GM12878 (cell line): ENCODE results near the gene WDR11. TPM values are rescaled to one million over a fixed set of nuclear protein-coding genes. Genes with fewer than 3 reads are reported as not detected.

Source experiments
- ATAC-seq: fragments of 200-7000 bp; cut with Tn5 transposase; 3 replicates; pipeline ENCODE4 v1.9.1; 2020; ENCODE audit warnings: mild to moderate bottlenecking, moderate library complexity
- BruUV-seq: library from RNA; stranded (reverse); fragments of 400-500 nt; replicated peaks from 2 replicates; lab custom pipeline; 2021; lab: Mats Ljungman, UMichigan
- CTCF ChIA-PET: fragments of 300-600 bp; sonication (Branson Sonifier 250); formaldehyde crosslinking; extraction: SDS; loops from one replicate; lab custom pipeline; 2021; ENCODE audit warnings: inconsistent platforms; lab: Yijun Ruan, JAX
- POLR2A ChIA-PET: fragments of 350-600 bp; formaldehyde crosslinking; extraction: SDS; loops from one replicate; lab custom pipeline; 2021; ENCODE audit warnings: inconsistent platforms; lab: Charles Lee
- RAD21 ChIA-PET: fragments of 300-600 bp; sonication (Branson Sonifier 250); formaldehyde crosslinking; loops from one replicate; lab custom pipeline; 2023; ENCODE audit warnings: antibody characterized with exemption; ENCODE audit not compliant: unreplicated experiment; lab: Charles Lee
- SMC1A ChIA-PET: fragments of 300-600 bp; sonication (Branson Sonifier 250); formaldehyde crosslinking; loops from one replicate; lab custom pipeline; 2023; ENCODE audit not compliant: unreplicated experiment, uncharacterized antibody; lab: Charles Lee
- DNase-seq: peaks from one replicate; pipeline ENCODE4 v3.0.0-alpha.2; 2011; ENCODE audit warnings: low read depth, low spot score
- FAIRE-seq: peaks from 3 replicates; lab custom pipeline; 2011; peaks lifted over from hg19 to GRCh38; lab: Jason Lieb, UNC
- H2AFZ ChIP-seq: 2 replicates; pipeline ENCODE4 v1.6.0; 2011; ENCODE audit warnings: low read depth, low read length, control low read depth; ENCODE audit not compliant: control insufficient read depth
- H3K27ac ChIP-seq: 2 replicates; pipeline ENCODE4 v1.5.1; 2011; ENCODE audit warnings: control low read depth; ENCODE audit not compliant: control insufficient read depth, insufficient read depth
- H3K27me3 ChIP-seq, 2 experiments: replicated peaks in 1 of 2; 2 replicates each; pipeline versions ENCODE4 v1.6.0 to v1.6.1; 2011; ENCODE audit warnings: low read length in 1 of 2; ENCODE audit not compliant: control insufficient read depth in 2 of 2, insufficient read depth in 2 of 2
- H3K36me3 ChIP-seq, 2 experiments: 2 replicates each; pipeline ENCODE4 v1.5.1; 2011; ENCODE audit warnings: low read length in 1 of 2; ENCODE audit not compliant: control insufficient read depth in 2 of 2, insufficient read depth in 2 of 2
- H3K4me1 ChIP-seq: 2 replicates; pipeline ENCODE4 v1.6.1; 2011; ENCODE audit warnings: mild to moderate bottlenecking, low read length, moderate library complexity, mixed read lengths; ENCODE audit not compliant: control insufficient read depth, insufficient read depth
- H3K4me2 ChIP-seq: 2 replicates; pipeline ENCODE4 v1.6.0; 2011; ENCODE audit warnings: control low read depth; ENCODE audit not compliant: control insufficient read depth, insufficient read depth
- H3K4me3 ChIP-seq: fragments of 200-600 bp; sonication (generic); 2 replicates; pipeline ENCODE4 v1.5.1; 2016
- H3K79me2 ChIP-seq: 2 replicates; pipeline ENCODE4 v1.6.0; 2011; ENCODE audit warnings: low read length; ENCODE audit not compliant: control insufficient read depth, insufficient read depth
- H3K9ac ChIP-seq: 2 replicates; pipeline ENCODE4 v1.8.0; 2011; ENCODE audit warnings: low read length, control low read depth, mixed read lengths; ENCODE audit not compliant: control insufficient read depth, insufficient read depth
- H3K9me3 ChIP-seq: replicated peaks from 3 replicates; pipeline ENCODE4 v1.5.1; 2011; ENCODE audit warnings: mild to moderate bottlenecking, low read length; ENCODE audit not compliant: control insufficient read depth, insufficient read depth
- H4K20me1 ChIP-seq: 2 replicates; pipeline ENCODE4 v1.6.0; 2011; ENCODE audit not compliant: control insufficient read depth, insufficient read depth
- BMI1 ChIP-seq: fragments of 450-650 bp; IDR thresholded peaks from 2 replicates; pipeline ENCODE4 v1.6.1; 2016; ENCODE audit warnings: mild to moderate bottlenecking, moderate library complexity, borderline replicate concordance
- EGR1 ChIP-seq, 2 experiments: IDR thresholded peaks; 1 replicate in 1 of 2; 2 replicates in 1 of 2; pipeline ENCODE4 v1.6.1; 2011 to 2012; ENCODE audit warnings: low read depth in 2 of 2, low read length in 2 of 2, borderline replicate concordance in 1 of 2, mild to moderate bottlenecking in 1 of 2, moderate library complexity in 1 of 2
- HDAC2 ChIP-seq: fragments of 200-600 bp; sonication (generic); IDR thresholded peaks from 2 replicates; pipeline ENCODE4 v1.6.1; 2017
- IKZF1 ChIP-seq: fragments of 450-650 bp; conservative IDR thresholded peaks from 2 replicates; pipeline ENCODE4 v1.6.1; 2017; ENCODE audit warnings: antibody characterized with exemption, mild to moderate bottlenecking
- IRF3 ChIP-seq: fragments of 450-650 bp; IDR thresholded peaks from 2 replicates; pipeline ENCODE4 v1.6.1; 2014; ENCODE audit warnings: mild to moderate bottlenecking
- MTA3 ChIP-seq: IDR thresholded peaks from 2 replicates; pipeline ENCODE4 v1.6.1; 2012; ENCODE audit warnings: low read length, inconsistent platforms, borderline replicate concordance
- NFIC ChIP-seq: IDR thresholded peaks from 2 replicates; pipeline ENCODE4 v1.6.1; 2012; ENCODE audit warnings: low read depth, mild to moderate bottlenecking, inconsistent platforms, low read length, moderate library complexity
- SIN3A ChIP-seq: IDR thresholded peaks from 2 replicates; pipeline ENCODE4 v1.6.1; 2012; ENCODE audit warnings: low read depth, low read length, improper control_type of control experiment
- SMC3 ChIP-seq: IDR thresholded peaks from 2 replicates; pipeline ENCODE4 v1.6.1; 2011; ENCODE audit warnings: low read length, improper control_type of control experiment, borderline replicate concordance
- TBL1XR1 ChIP-seq: IDR thresholded peaks from 2 replicates; pipeline ENCODE4 v1.6.1; 2012; ENCODE audit warnings: low read depth, low read length, improper control_type of control experiment
- ZBTB11 ChIP-seq: fragments of 450-650 bp; formaldehyde crosslinking; IDR thresholded peaks from 2 replicates; pipeline ENCODE4 v1.5.0; 2022; ENCODE audit warnings: mild to moderate bottlenecking, missing genetic modification characterization
- ZNF384 ChIP-seq: IDR thresholded peaks from 2 replicates; pipeline ENCODE4 v1.6.1; 2012; ENCODE audit warnings: low read depth, mild to moderate bottlenecking, low read length, improper control_type of control experiment, borderline replicate concordance
- WGBS: methylation state at CpG from one replicate; pipeline ENCODE4 v1.1.6; 2016; ENCODE audit warnings: low lambda C conversion rate; ENCODE audit not compliant: insufficient replicate concordance, insufficient coverage; ENCODE audit errors: missing lambda C conversion rate; 5-methylcytosine and 5-hydroxymethylcytosine counted together
- in situ Hi-C: fragments of 300-500 bp; cut with MboI; formaldehyde crosslinking; loops from 9 replicates; pipeline ENCODE4 v1.14.3; 2018; ENCODE audit warnings: mixed read lengths
- intact Hi-C: fragments of 100-400 bp; cut with micrococcal nuclease; formaldehyde crosslinking; loops from one replicate; pipeline ENCODE4 v1.14.2; 2022; ENCODE audit not compliant: unreplicated experiment
- polyA plus RNA-seq, 11 experiments: library from polyadenylated mRNA; depleted of rRNA in 4 of 11; unstranded in 6 of 11; stranded (reverse) in 5 of 11; fragments of >200 nt; fragmentation: Nextera tagmentation in 4 of 11; fragmentation: Illumina TruSeq in 1 of 11; extraction: Ambion mirVana in 4 of 11; extraction: Trizol in 1 of 11; gene quantifications; 1 replicate in 1 of 11; 2 replicates in 10 of 11; pipeline versions ENCODE4 v1.2.1 to v1.2.3, GENCODE V29; 2011 to 2016; ENCODE audit warnings: inconsistent platforms in 2 of 11, missing spikeins in 2 of 11, low read depth in 1 of 11
- total RNA-seq, 4 experiments: library from RNA; depleted of rRNA in 3 of 4; stranded (reverse); fragments of >200 nt in 3 of 4; fragmentation: Illumina TruSeq in 1 of 4; extraction: Trizol in 1 of 4; gene quantifications; 2 replicates each; pipeline versions ENCODE4 v1.2.1 to v1.2.3, GENCODE V29; 2013 to 2021
- TF ChIP-seq, protein P1 (sequence below): fragments of 450-650 bp; IDR thresholded peaks from 2 replicates; pipeline ENCODE4 v1.6.1; 2017; ENCODE audit warnings: antibody characterized with exemption, mild to moderate bottlenecking, moderate library complexity

The WDR11 gene
- total and polyA plus RNA-seq, 10 of the 15 experiments (the other 5 are each of a cell fraction or from before 2014, with no cell fraction given) = 21.3 to 132 (median 42.6) TPM

DNA sequence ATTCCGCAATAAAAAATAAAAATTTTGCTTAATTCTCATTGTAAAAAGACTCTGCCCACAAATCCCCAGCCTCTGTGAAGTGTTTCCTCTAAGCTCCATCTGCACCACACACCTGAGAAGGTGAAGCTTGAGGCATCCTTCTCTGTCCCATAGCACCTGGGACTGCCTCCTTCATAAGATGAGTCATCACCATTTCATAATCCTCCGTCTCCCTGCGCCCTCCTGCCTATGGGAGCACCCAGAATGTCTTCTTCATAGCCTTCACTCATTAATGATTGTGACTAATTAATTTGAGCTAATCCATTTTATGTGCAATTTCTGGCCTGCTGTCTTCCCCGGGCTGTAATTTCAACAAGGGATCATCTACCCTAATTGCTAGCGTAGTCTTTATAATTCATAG is 90.3 kb downstream of the WDR11 start (continued):
- TF ChIP-seq TBL1XR1 (no peak), BMI1 (no peak)
- TF ChIP-seq, protein P1, sequence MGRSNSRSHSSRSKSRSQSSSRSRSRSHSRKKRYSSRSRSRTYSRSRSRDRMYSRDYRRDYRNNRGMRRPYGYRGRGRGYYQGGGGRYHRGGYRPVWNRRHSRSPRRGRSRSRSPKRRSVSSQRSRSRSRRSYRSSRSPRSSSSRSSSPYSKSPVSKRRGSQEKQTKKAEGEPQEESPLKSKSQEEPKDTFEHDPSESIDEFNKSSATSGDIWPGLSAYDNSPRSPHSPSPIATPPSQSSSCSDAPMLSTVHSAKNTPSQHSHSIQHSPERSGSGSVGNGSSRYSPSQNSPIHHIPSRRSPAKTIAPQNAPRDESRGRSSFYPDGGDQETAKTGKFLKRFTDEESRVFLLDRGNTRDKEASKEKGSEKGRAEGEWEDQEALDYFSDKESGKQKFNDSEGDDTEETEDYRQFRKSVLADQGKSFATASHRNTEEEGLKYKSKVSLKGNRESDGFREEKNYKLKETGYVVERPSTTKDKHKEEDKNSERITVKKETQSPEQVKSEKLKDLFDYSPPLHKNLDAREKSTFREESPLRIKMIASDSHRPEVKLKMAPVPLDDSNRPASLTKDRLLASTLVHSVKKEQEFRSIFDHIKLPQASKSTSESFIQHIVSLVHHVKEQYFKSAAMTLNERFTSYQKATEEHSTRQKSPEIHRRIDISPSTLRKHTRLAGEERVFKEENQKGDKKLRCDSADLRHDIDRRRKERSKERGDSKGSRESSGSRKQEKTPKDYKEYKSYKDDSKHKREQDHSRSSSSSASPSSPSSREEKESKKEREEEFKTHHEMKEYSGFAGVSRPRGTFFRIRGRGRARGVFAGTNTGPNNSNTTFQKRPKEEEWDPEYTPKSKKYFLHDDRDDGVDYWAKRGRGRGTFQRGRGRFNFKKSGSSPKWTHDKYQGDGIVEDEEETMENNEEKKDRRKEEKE = no peak

DNA sequence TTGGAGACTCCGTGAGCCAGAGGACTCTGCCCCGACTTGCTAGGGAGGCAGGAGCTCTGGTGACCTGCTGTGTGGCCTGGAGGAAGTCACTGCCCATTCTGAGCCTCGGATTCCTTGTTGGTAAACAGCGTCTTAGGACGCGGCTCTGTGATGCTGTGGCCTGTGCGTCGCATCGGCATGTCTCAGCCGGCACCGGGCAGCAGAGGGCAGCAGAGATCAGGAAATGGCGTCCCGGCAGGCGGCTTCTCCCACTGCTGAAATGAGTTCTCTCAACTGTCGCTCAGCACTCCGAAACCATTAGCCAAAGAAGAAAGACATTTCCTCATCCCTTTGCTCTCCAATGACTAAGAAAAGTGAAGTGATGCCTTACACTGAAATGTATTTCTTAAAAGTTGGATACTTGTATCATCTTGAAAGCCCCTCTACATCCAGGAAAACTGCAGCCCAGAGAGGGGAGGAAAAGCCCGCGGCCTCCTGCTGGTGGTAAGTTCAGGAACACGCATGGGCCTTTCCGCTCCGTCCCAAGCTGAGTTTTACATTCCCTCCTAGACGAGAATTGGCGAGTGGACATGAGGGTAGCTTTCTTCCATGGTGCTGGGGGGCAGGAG is 91.7 kb downstream of the WDR11 start:
- FAIRE-seq = peak; percentile 90
- Histone ChIP-seq H3K4me1 (no peaks in the 10 kb centered on the region), H3K79me2 (no peaks in the 10 kb centered on the region), H3K9me3 (no peaks in the 10 kb centered on the region), H3K4me3 (no peak overlapping the region), H3K36me3 (no peaks in the 10 kb centered on the region), H2AFZ (peak overlapping the region; percentile 77), H3K4me2 (0 out of 2 replicates have a peak overlapping the region, but pooled peaks have one; percentile 60), H3K9ac (no peak overlapping the region), H3K27me3 (no peaks in the 10 kb centered on the region; a peak in 2 of 4 replicates), H4K20me1 (no peaks in the 10 kb centered on the region), H3K27ac (no peak overlapping the region)
- intact Hi-C loops = loop anchor here (1.0 to 2.0 kb wide), 4 partner anchors 666 to 957 kb away; no protein-coding TSS in a partner anchor
- POLR2A ChIA-PET = no interaction called here
- 16% methylated on average over 23 of the region's 23 CpGs for WGBS
- RAD21 ChIA-PET = interaction anchor here (0.7 kb wide), 1 partner anchor 666 kb away, joined by 3 read pairs; no protein-coding TSS in a partner anchor
- DNase-seq = peak; percentile 9
- in situ Hi-C loops = loop anchor here (5.0 kb wide), 2 partner anchors 669 to 959 kb away; no protein-coding TSS in a partner anchor
- CTCF ChIA-PET = interaction anchor here (0.8 to 1.6 kb wide), 5 partner anchors 26 to 958 kb away, joined by 3 to 7 read pairs (median 3); no protein-coding TSS in a partner anchor
- peak; percentile 99 for ATAC-seq
- SMC1A ChIA-PET = interaction anchor here (0.6 to 1.3 kb wide), 3 partner anchors 118 to 958 kb away, joined by 3 to 5 read pairs (median 4); no protein-coding TSS in a partner anchor
- BruUV-seq = no TSS peak
- TF ChIP-seq SMC3 = peak; percentile 75
- TF ChIP-seq NFIC = no peak
- TF ChIP-seq ZBTB11 (CRISPR knock-in tag) = no peak
- no peak for TF ChIP-seq EGR1 (IDR thresholded peaks at IDR 0.05; ENCODE audit: borderline replicate concordance in 1 of 2, low read depth in 2 of 2, low read length in 2 of 2)
- no peak for TF ChIP-seq SIN3A
- TF ChIP-seq MTA3 = no peak
- TF ChIP-seq IRF3 = no peak
- TF ChIP-seq IKZF1 = no peak
- TF ChIP-seq ZNF384 = no peak
- no peak for TF ChIP-seq HDAC2
